Gastroesophageal sphincter (tissue), 4 donors: ENCODE data around the gene MYO1B. TPM values are rescaled to one million over a fixed set of nuclear protein-coding genes. Genes with fewer than 3 reads are reported as not detected.

ENCODE experiments used
- ATAC-seq: fragments of 150-250 bp; one replicate; pipeline ENCODE4 v1.9.1; 2016; ENCODE audit warnings: mild to moderate bottlenecking, moderate library complexity
- H3K27ac ChIP-seq, 4 donors: fragments of 200-600 bp; sonication (generic) in 3 of 4; 1 replicate in 3 of 4; 2 replicates in 1 of 4; pipeline ENCODE4 v1.5.1; 2016 to 2019
- H3K27me3 ChIP-seq: fragments of 200-600 bp; sonication (generic); one replicate; pipeline ENCODE4 v1.5.1; 2019
- H3K36me3 ChIP-seq, 2 donors: fragments of 200-600 bp; sonication (generic); one replicate each; pipeline ENCODE4 v1.5.1; 2019; ENCODE audit warnings: control low read depth in 1 of 2
- H3K4me1 ChIP-seq, 3 donors: fragments of 200-600 bp; sonication (generic); 1 replicate in 2 of 3; 2 replicates in 1 of 3; pipeline ENCODE4 v1.5.1; 2016 to 2019; ENCODE audit warnings: control low read depth in 2 of 3
- H3K4me3 ChIP-seq, 2 donors: fragments of 200-600 bp; sonication (generic); one replicate each; pipeline ENCODE4 v1.5.1; 2019; ENCODE audit warnings: mild to moderate bottlenecking in 1 of 2, moderate library complexity in 1 of 2
- H3K9me3 ChIP-seq, 3 donors: fragments of 200-600 bp; sonication (generic); one replicate each; pipeline ENCODE4 v1.5.1; 2017 to 2019; ENCODE audit warnings: control low read depth in 2 of 3
- CTCF ChIP-seq, 4 experiments: fragments of 200-600 bp in 2 of 4; fragments of 450-650 bp in 2 of 4; sonication (generic) in 1 of 4; IDR thresholded peaks; one replicate each; pipeline ENCODE4 v1.5.1; 2017 to 2019; ENCODE audit warnings: antibody characterized with exemption in 4 of 4, mild to moderate bottlenecking in 2 of 4, moderate library complexity in 2 of 4
- EP300 ChIP-seq: sonication (generic); formaldehyde crosslinking; IDR thresholded peaks from one replicate; pipeline ENCODE4 v1.6.1; 2017; ENCODE audit warnings: antibody characterized with exemption, mild to moderate bottlenecking
- POLR2A ChIP-seq, 2 donors: fragments of 450-650 bp; IDR thresholded peaks; one replicate each; pipeline ENCODE4 v1.6.1; 2017; ENCODE audit warnings: antibody characterized with exemption in 2 of 2, mild to moderate bottlenecking in 2 of 2, moderate library complexity in 1 of 2
- POLR2AphosphoS5 ChIP-seq: sonication (generic); formaldehyde crosslinking; IDR thresholded peaks from one replicate; pipeline ENCODE4 v1.6.1; 2017; ENCODE audit warnings: antibody characterized with exemption
- WGBS, 2 donors: methylation state at CpG; one replicate each; pipeline ENCODE4 v1.1.5; 2018; ENCODE audit warnings: low coverage in 1 of 2; 5-methylcytosine and 5-hydroxymethylcytosine counted together
- total RNA-seq, 4 donors: library from RNA; depleted of rRNA; stranded (reverse); fragments of >200 nt; gene quantifications; one replicate each; pipeline ENCODE4 v1.1.0, GENCODE V29; 2016

MYO1B gene
- total RNA-seq, 4 donors from 2014 or later = 17.3 to 45.0 (median 21.0) TPM

- H3K27me3 ChIP-seq = no peaks in the 10 kb centered on the region
- H3K36me3 ChIP-seq = no peaks in the 10 kb centered on the region
- peaks cover 0 to 42% (median 17%) of the 10 kb centered on the region in 3 donors for H3K4me1 ChIP-seq
- no peak for TF ChIP-seq CTCF (IDR thresholded peaks at IDR 0.05)
- no peak for TF ChIP-seq EP300
- no peak for TF ChIP-seq POLR2AphosphoS5
- TF ChIP-seq POLR2A (IDR thresholded peaks at IDR 0.05) = no peak
- no peak for ATAC-seq
- H3K9me3 ChIP-seq = no peaks in the 10 kb centered on the region
- 63 to 92% methylated on average over 1 of the region's 1 CpG for WGBS, 2 donors
- H3K4me3 ChIP-seq = no peak overlapping the region
- H3K27ac ChIP-seq = no peak overlapping the region
Observed at GRCh38 chr2:191320881-191321280, 75.7 kb downstream of the MYO1B start.

- Histone ChIP-seq H3K4me3 (no peak overlapping the region), H3K36me3 (no peaks in the 10 kb centered on the region), H3K27ac (no peak overlapping the region), H3K9me3 (no peaks in the 10 kb centered on the region), H3K27me3 (no peaks in the 10 kb centered on the region), H3K4me1 (peaks cover 0 to 42% (median 17%) of the 10 kb centered on the region in 3 donors)
- ATAC-seq = no peak
- TF ChIP-seq POLR2A (IDR thresholded peaks at IDR 0.05) (no peak), CTCF (IDR thresholded peaks at IDR 0.05) (no peak), POLR2AphosphoS5 (no peak), EP300 (no peak)
- 73 to 81% methylated on average over 3 to 4 of the region's 4 CpGs for WGBS, 2 donors
Observed at GRCh38 chr2:191321861-191322662, 76.9 kb downstream of the MYO1B start.

- Histone ChIP-seq H3K4me3 (no peak overlapping the region), H3K9me3 (no peaks in the 10 kb centered on the region), H3K27ac (no peak overlapping the region), H3K27me3 (no peaks in the 10 kb centered on the region), H3K4me1 (peaks cover 0 to 40% (median 15%) of the 10 kb centered on the region in 3 donors), H3K36me3 (no peaks in the 10 kb centered on the region)
- TF ChIP-seq CTCF (IDR thresholded peaks at IDR 0.05) (no peak), POLR2A (IDR thresholded peaks at IDR 0.05) (no peak), POLR2AphosphoS5 (no peak), EP300 (no peak)
- 75% methylated on average over 2 of the region's 2 CpGs; no CpG with 5 or more reads in 1 of the 2 donors for WGBS, 2 donors
- ATAC-seq = no peak
Observed at GRCh38 chr2:191322828-191323506, 77.8 kb downstream of the MYO1B start.

- TF ChIP-seq CTCF (IDR thresholded peaks at IDR 0.05) = no peak
- TF ChIP-seq POLR2A (IDR thresholded peaks at IDR 0.05) = no peak
- no peak for TF ChIP-seq EP300
- TF ChIP-seq POLR2AphosphoS5 = no peak
- H3K27ac ChIP-seq = no peak overlapping the region
- peaks cover 0 to 19% (median 4%) of the 10 kb centered on the region in 3 donors for H3K4me1 ChIP-seq
- no peaks in the 10 kb centered on the region for H3K27me3 ChIP-seq
- ATAC-seq = no peak
- no peaks in the 10 kb centered on the region for H3K9me3 ChIP-seq
- no peak overlapping the region for H3K4me3 ChIP-seq
- 82% methylated on average over 9 of the region's 9 CpGs for WGBS, 2 donors
- H3K36me3 ChIP-seq = no peaks in the 10 kb centered on the region
Observed at GRCh38 chr2:191325651-191326365, 80.6 kb downstream of the MYO1B start.
